A549 (cell line): ENCODE data around the gene TOM1L2. TPM values are rescaled to one million over a fixed set of nuclear protein-coding genes. Genes with fewer than 3 reads are reported as not detected.

Source experiments
- ATAC-seq, 2 experiments: fragments of 200-7000 bp in 1 of 2; fragments of >200 bp in 1 of 2; cut with Nextera tagmentation in 1 of 2; cut with Tn5 transposase in 1 of 2; 3 replicates each; pipeline versions ENCODE4 v1.8.0 to v1.9.1; 2018 to 2020; ENCODE audit warnings: mild to moderate bottlenecking in 1 of 2, moderate library complexity in 1 of 2
- CTCF ChIA-PET: fragments of 300-600 bp; sonication (Branson Sonifier 250); formaldehyde crosslinking; extraction: SDS; loops from one replicate; lab custom pipeline; 2021; ENCODE audit warnings: antibody characterized with exemption, inconsistent platforms; lab: Yijun Ruan, JAX
- POLR2A ChIA-PET: fragments of 350-600 bp; formaldehyde crosslinking; extraction: SDS; loops from one replicate; lab custom pipeline; 2021; ENCODE audit warnings: antibody characterized with exemption, inconsistent platforms; lab: Yijun Ruan, JAX
- DNase-seq, 2 experiments: peaks; one replicate each; pipeline versions ENCODE4 v3.0.0 to v3.0.0-alpha.2; 2011 to 2016; ENCODE audit warnings: low read depth in 1 of 2, low spot score in 1 of 2
- FAIRE-seq: peaks from 2 replicates; lab custom pipeline; 2011; peaks lifted over from hg19 to GRCh38; lab: Jason Lieb, UNC
- H3K27ac ChIP-seq, 2 experiments: fragments of >200 bp; sonication (Bioruptor Twin); formaldehyde crosslinking; 3 replicates each; pipeline ENCODE4 v1.5.1; 2016 to 2017
- H3K4me1 ChIP-seq: fragments of >200 bp; sonication (Bioruptor Twin); formaldehyde crosslinking; 3 replicates; pipeline ENCODE4 v1.6.1; 2016
- H3K4me2 ChIP-seq: fragments of >200 bp; sonication (Bioruptor Twin); formaldehyde crosslinking; 3 replicates; pipeline ENCODE4 v1.6.1; 2016
- H3K4me3 ChIP-seq: fragments of >200 bp; sonication (Bioruptor Twin); formaldehyde crosslinking; 3 replicates; pipeline ENCODE4 v1.5.1; 2016
- H3K9me3 ChIP-seq: fragments of >200 bp; sonication (Bioruptor Twin); formaldehyde crosslinking; 3 replicates; pipeline ENCODE4 v1.6.1; 2016
- BCL3 ChIP-seq: fragments of >200 bp; sonication (Bioruptor Twin); formaldehyde crosslinking; IDR thresholded peaks from 3 replicates; pipeline ENCODE4 v1.6.1; 2016
- CBX2 ChIP-seq: fragments of 200-600 bp; sonication (generic); IDR thresholded peaks from 2 replicates; pipeline ENCODE4 v1.6.1; 2016; ENCODE audit warnings: low read depth, mild to moderate bottlenecking, borderline replicate concordance
- CEBPB ChIP-seq, 2 experiments: fragments of >200 bp in 1 of 2; sonication (Bioruptor Twin) in 1 of 2; formaldehyde crosslinking in 1 of 2; IDR thresholded peaks; 2 replicates each; pipeline ENCODE4 v1.6.1; 2012 to 2016
- CHD2 ChIP-seq: fragments of 150-350 bp; IDR thresholded peaks from 2 replicates; pipeline ENCODE4 v1.6.1; 2014; ENCODE audit warnings: low read length; ENCODE audit not compliant: partially characterized antibody
- CHD4 ChIP-seq: fragments of 200-600 bp; sonication (generic); IDR thresholded peaks from 2 replicates; pipeline ENCODE4 v1.6.1; 2016; ENCODE audit warnings: antibody characterized with exemption, mild to moderate bottlenecking, borderline replicate concordance
- EP300 ChIP-seq, 2 experiments: fragments of >200 bp; sonication (Bioruptor Twin); formaldehyde crosslinking; IDR thresholded peaks; 2 replicates in 1 of 2; 3 replicates in 1 of 2; pipeline ENCODE4 v1.6.1; 2016 to 2017
- FOSB ChIP-seq: fragments of 250-450 bp; sonication (Bioruptor Pico); IDR thresholded peaks from 2 replicates; pipeline ENCODE4 v1.5.0; 2020; ENCODE audit warnings: mild to moderate bottlenecking, moderate library complexity
- FOSL2 ChIP-seq, 2 experiments: fragments of 450-650 bp in 1 of 2; fragments of >200 bp in 1 of 2; sonication (Bioruptor Twin) in 1 of 2; formaldehyde crosslinking; IDR thresholded peaks; 2 replicates each; pipeline versions ENCODE4 v1.5.0 to v1.6.1; 2016 to 2020; ENCODE audit warnings: mild to moderate bottlenecking in 1 of 2, moderate library complexity in 1 of 2
- FOXS1 ChIP-seq: fragments of 250-450 bp; sonication (Bioruptor Pico); IDR thresholded peaks from 2 replicates; pipeline ENCODE4 v1.5.0; 2020; ENCODE audit warnings: mild to moderate bottlenecking, moderate library complexity
- HEYL ChIP-seq: fragments of 250-450 bp; sonication (Bioruptor Pico); IDR thresholded peaks from 2 replicates; pipeline ENCODE4 v1.8.0; 2021; ENCODE audit warnings: mild to moderate bottlenecking, moderate library complexity
- HMGXB4 ChIP-seq: fragments of 250-450 bp; sonication (Bioruptor Pico); IDR thresholded peaks from 2 replicates; pipeline ENCODE4 v1.5.0; 2021; ENCODE audit warnings: mild to moderate bottlenecking, moderate library complexity, borderline replicate concordance
- HOXA7 ChIP-seq: fragments of 250-450 bp; sonication (Bioruptor Pico); IDR thresholded peaks from 2 replicates; pipeline ENCODE4 v1.5.0; 2020; ENCODE audit warnings: mild to moderate bottlenecking, moderate library complexity
- HOXB13 ChIP-seq: fragments of 250-450 bp; sonication (Bioruptor Pico); IDR thresholded peaks from 2 replicates; pipeline ENCODE4 v1.5.0; 2020; ENCODE audit warnings: low read depth, mild to moderate bottlenecking, moderate library complexity
- JUN ChIP-seq, 2 experiments: fragments of >200 bp; sonication (Bioruptor Twin); formaldehyde crosslinking; IDR thresholded peaks; 2 replicates in 1 of 2; 3 replicates in 1 of 2; pipeline ENCODE4 v1.6.1; 2016 to 2017
- JUNB ChIP-seq: fragments of >200 bp; sonication (Bioruptor Twin); formaldehyde crosslinking; IDR thresholded peaks from 2 replicates; pipeline ENCODE4 v1.6.1; 2016
- KDM1A ChIP-seq: fragments of 200-600 bp; sonication (generic); IDR thresholded peaks from 2 replicates; pipeline ENCODE4 v1.6.1; 2016; ENCODE audit warnings: low read depth, mild to moderate bottlenecking
- KDM5A ChIP-seq: fragments of 200-600 bp; sonication (generic); IDR thresholded peaks from 2 replicates; pipeline ENCODE4 v1.6.1; 2016; ENCODE audit warnings: antibody characterized with exemption, mild to moderate bottlenecking
- MYC ChIP-seq: IDR thresholded peaks from 2 replicates; pipeline ENCODE4 v1.6.1; 2012; ENCODE audit warnings: mild to moderate bottlenecking, inconsistent platforms, low read length, improper control_type of control experiment, borderline replicate concordance
- POLR2A ChIP-seq: IDR thresholded peaks from 2 replicates; pipeline ENCODE4 v1.6.1; 2012; ENCODE audit warnings: mild to moderate bottlenecking, low read length
- RAD21 ChIP-seq, 2 experiments: fragments of >200 bp in 1 of 2; sonication (Bioruptor Twin) in 1 of 2; formaldehyde crosslinking in 1 of 2; IDR thresholded peaks in 1 of 2; conservative IDR thresholded peaks in 1 of 2; 2 replicates in 1 of 2; 3 replicates in 1 of 2; pipeline ENCODE4 v1.6.1; 2012 to 2018; ENCODE audit warnings: inconsistent platforms in 1 of 2
- RFX5 ChIP-seq: fragments of 450-650 bp; IDR thresholded peaks from 2 replicates; pipeline ENCODE4 v1.7.1; 2014; ENCODE audit warnings: antibody characterized with exemption, mild to moderate bottlenecking, moderate library complexity
- RNF2 ChIP-seq: fragments of 200-600 bp; sonication (generic); IDR thresholded peaks from 2 replicates; pipeline ENCODE4 v1.6.1; 2016; ENCODE audit warnings: low read depth, mild to moderate bottlenecking, antibody characterized with exemption, moderate library complexity, borderline replicate concordance
- SREBF2 ChIP-seq: fragments of 450-650 bp; IDR thresholded peaks from 2 replicates; pipeline ENCODE4 v1.6.1; 2014; ENCODE audit warnings: mild to moderate bottlenecking, moderate library complexity
- TFCP2L1 ChIP-seq: fragments of 250-450 bp; sonication (Bioruptor Pico); IDR thresholded peaks from 2 replicates; pipeline ENCODE4 v1.5.0; 2021; ENCODE audit warnings: mild to moderate bottlenecking
- TP53 ChIP-seq: fragments of 250-450 bp; sonication (Bioruptor Pico); IDR thresholded peaks from 2 replicates; pipeline ENCODE4 v1.5.0; 2021; ENCODE audit warnings: mild to moderate bottlenecking, moderate library complexity
- ZC3H11A ChIP-seq: fragments of 450-650 bp; IDR thresholded peaks from 2 replicates; pipeline ENCODE4 v1.6.1; 2014; ENCODE audit warnings: antibody characterized with exemption, mild to moderate bottlenecking
- ZNF302 ChIP-seq: fragments of 250-450 bp; sonication (Bioruptor Pico); IDR thresholded peaks from 2 replicates; pipeline ENCODE4 v1.9.0; 2021; ENCODE audit warnings: inconsistent platforms, mild to moderate bottlenecking, moderate library complexity
- WGBS: methylation state at CpG from one replicate; pipeline ENCODE4 v1.1.6; 2017; ENCODE audit errors: missing lambda C conversion rate; 5-methylcytosine and 5-hydroxymethylcytosine counted together
- polyA plus RNA-seq, 4 experiments: library from polyadenylated mRNA; depleted of rRNA in 3 of 4; stranded (reverse); fragments of >200 nt; fragmentation: RNase III in 1 of 4; extraction: RNeasy Plus Mini Kit Qiagen cat#74134 plus additional on column Dnase treatment in 1 of 4; gene quantifications; 2 replicates in 3 of 4; 3 replicates in 1 of 4; pipeline ENCODE4 v1.2.3, GENCODE V29; 2011 to 2017

Gene TOM1L2
- polyA plus RNA-seq, 2 of the 4 experiments (the other 2 are of a cell fraction), result 19.2 to 24.7 TPM

GRCh38 chr17:17951524-17951923 lies 20.7 kb downstream of the TOM1L2 start:
- FAIRE-seq (no peak), ATAC-seq (no peak), DNase-seq (no peak)
- H3K4me1 ChIP-seq, result peaks cover 24% of the 10 kb centered on the region; the same call in 2 of the 3 replicates
- TF ChIP-seq JUN (IDR thresholded peaks at IDR 0.05), result no peak
- TF ChIP-seq RFX5, result no peak
- no peak for TF ChIP-seq MYC
- no peak for TF ChIP-seq ZC3H11A
- no peak for TF ChIP-seq CBX2
- ChIA-PET CTCF (interaction anchor here (0.6 to 1.3 kb wide), 5 partner anchors 18 to 96 kb away, joined by 3 to 5 read pairs (median 3); no protein-coding TSS in a partner anchor), POLR2A (no interaction called here)
- no peaks in the 10 kb centered on the region for H3K9me3 ChIP-seq
- H3K27ac ChIP-seq, result peak overlapping the region in 1 of 2 experiments; percentile 32; a peak in 2 of 6 replicates
- 80% methylated on average over 5 of the region's 5 CpGs for WGBS
- no peak overlapping the region for H3K4me2 ChIP-seq
- no peak overlapping the region for H3K4me3 ChIP-seq

GRCh38 chr17:17950806-17951205 lies 21.4 kb downstream of the TOM1L2 start:
- H3K4me3 ChIP-seq, result no peak overlapping the region
- CTCF ChIA-PET, result interaction anchor here (1.0 kb wide), 1 partner anchor 9 kb away, joined by 3 read pairs; no protein-coding TSS in a partner anchor
- FAIRE-seq (no peak), ATAC-seq (peak in 1 of 2 experiments; percentile 80; a peak in 4 of 6 replicates), DNase-seq (peak in 1 of 2 experiments; percentile 54)
- peak in 1 of 2 experiments; percentile 18; a peak in 1 of 5 replicates for TF ChIP-seq RAD21 (conservative IDR thresholded peaks at IDR 0.05 in 1 of 2, IDR thresholded peaks at IDR 0.05 in 1 of 2)
- no peak for TF ChIP-seq CHD2
- WGBS, result 100% methylated on average over 1 of the region's 1 CpG
- no peaks in the 10 kb centered on the region for H3K9me3 ChIP-seq
- no peak overlapping the region for H3K4me2 ChIP-seq
- peaks cover 28% of the 10 kb centered on the region for H3K4me1 ChIP-seq
- POLR2A ChIA-PET, result no interaction called here
- H3K27ac ChIP-seq, result peak overlapping the region in 1 of 2 experiments; percentile 32; a peak in 2 of 6 replicates

- peaks cover 33% of the 10 kb centered on the region for H3K4me1 ChIP-seq
- ChIA-PET CTCF (interaction anchor here (1.0 kb wide), 1 partner anchor 8 kb away, joined by 3 read pairs; no protein-coding TSS in a partner anchor), POLR2A (no interaction called here)
- H3K4me2 ChIP-seq, result no peak overlapping the region
- no peak overlapping the region for H3K4me3 ChIP-seq
- DNase-seq (no peak), FAIRE-seq (no peak)
- 93% methylated on average over 7 of the region's 7 CpGs for WGBS
- H3K27ac ChIP-seq, result no peak overlapping the region
- no peak for TF ChIP-seq TP53 (CRISPR knock-in tag)
- TF ChIP-seq JUNB, result no peak
- TF ChIP-seq FOSB (CRISPR knock-in tag), result no peak
- TF ChIP-seq CHD4, result no peak
- no peak for TF ChIP-seq FOXS1 (CRISPR knock-in tag)
- TF ChIP-seq HMGXB4 (CRISPR knock-in tag), result no peak
- no peak for TF ChIP-seq KDM1A
- TF ChIP-seq POLR2A, result no peak
- TF ChIP-seq FOSL2 (IDR thresholded peaks at IDR 0.05), result no peak
- no peak for TF ChIP-seq FOSL2 (CRISPR knock-in tag; IDR thresholded peaks at IDR 0.05)
- no peak for TF ChIP-seq TFCP2L1 (CRISPR knock-in tag)
- TF ChIP-seq RNF2, result no peak
- TF ChIP-seq HEYL (CRISPR knock-in tag), result no peak
- no peak for TF ChIP-seq ZNF302
- TF ChIP-seq HOXA7 (CRISPR knock-in tag), result no peak
- no peak for TF ChIP-seq CEBPB (IDR thresholded peaks at IDR 0.05)
- no peak for TF ChIP-seq EP300 (IDR thresholded peaks at IDR 0.05)
- TF ChIP-seq HOXB13, result no peak
- TF ChIP-seq KDM5A, result no peak
- TF ChIP-seq BCL3, result no peak
- TF ChIP-seq SREBF2, result no peak
- TF ChIP-seq, all 56 proteins: peak for 0
- H3K9me3 ChIP-seq, result no peaks in the 10 kb centered on the region
- ATAC-seq, result no peak
Measured at GRCh38 chr17:17950347-17950746, 21.9 kb downstream of the TOM1L2 start.
